Astrocyte (in vitro differentiated cells and primary cell): Measurements from ENCODE around the gene BMP4.

ENCODE experiments used
- CTCF ChIP-seq: IDR thresholded peaks from 2 replicates; pipeline ENCODE4 v1.5.1; 2011; ENCODE audit warnings: low read depth, mild to moderate bottlenecking, inconsistent platforms, low read length, moderate library complexity; ENCODE audit not compliant: insufficient read depth
- EZH2 ChIP-seq: IDR thresholded peaks from 2 replicates; pipeline ENCODE4 v1.6.1; 2012; ENCODE audit warnings: mild to moderate bottlenecking, low read length, inconsistent platforms; ENCODE audit not compliant: insufficient read depth

- TF ChIP-seq CTCF (no peak), EZH2 (no peak)
These were observed 6.4 kb downstream of the BMP4 start for GRCh38 chr14:53950031-53950793.
